Ishikawa (cell line): Measurements from ENCODE around the gene SLC6A6.

Experiments
- EP300 ChIP-seq: IDR thresholded peaks from 2 replicates; pipeline ENCODE4 v1.6.1; 2012; ENCODE audit warnings: borderline replicate concordance
- FOXM1 ChIP-seq: IDR thresholded peaks from 2 replicates; pipeline ENCODE4 v1.6.1; 2012; ENCODE audit warnings: low read depth, borderline replicate concordance
- TAF1 ChIP-seq: IDR thresholded peaks from 2 replicates; pipeline ENCODE4 v1.6.1; 2012; ENCODE audit warnings: low read depth, mild to moderate bottlenecking
- TEAD4 ChIP-seq: IDR thresholded peaks from 2 replicates; pipeline ENCODE4 v1.6.1; 2012
- USF1 ChIP-seq: IDR thresholded peaks from 2 replicates; pipeline ENCODE4 v1.6.1; 2012
- YY1 ChIP-seq: IDR thresholded peaks from 2 replicates; pipeline ENCODE4 v1.6.1; 2012; ENCODE audit warnings: low read depth

GRCh38 chr3:14430706-14431451, 28.5 kb downstream of the SLC6A6 start:
- TF ChIP-seq EP300: no peak
- TF ChIP-seq TAF1: no peak
- TF ChIP-seq USF1: no peak
- TF ChIP-seq FOXM1: no peak
- no peak for TF ChIP-seq YY1
- no peak for TF ChIP-seq TEAD4
